PC-9 (cell line): ENCODE results near the gene TMEM43.
"Not testable (repeated sequence)": the region's sequence is repeated elsewhere in the genome, so short reads cannot be mapped to it uniquely, and the experiment has no call there.

Source experiments
- EZH2 ChIP-seq: fragments of 200-600 bp; sonication (generic); IDR thresholded peaks from 2 replicates; pipeline ENCODE4 v1.8.0; 2017; ENCODE audit warnings: antibody characterized with exemption, low read depth
- TF ChIP-seq, protein P1 (sequence below): fragments of 200-600 bp; sonication (generic); conservative IDR thresholded peaks from 2 replicates; pipeline ENCODE4 v1.6.1; 2017; ENCODE audit warnings: mixed run types, antibody characterized with exemption, mild to moderate bottlenecking, moderate library complexity

- TF ChIP-seq, protein P1, sequence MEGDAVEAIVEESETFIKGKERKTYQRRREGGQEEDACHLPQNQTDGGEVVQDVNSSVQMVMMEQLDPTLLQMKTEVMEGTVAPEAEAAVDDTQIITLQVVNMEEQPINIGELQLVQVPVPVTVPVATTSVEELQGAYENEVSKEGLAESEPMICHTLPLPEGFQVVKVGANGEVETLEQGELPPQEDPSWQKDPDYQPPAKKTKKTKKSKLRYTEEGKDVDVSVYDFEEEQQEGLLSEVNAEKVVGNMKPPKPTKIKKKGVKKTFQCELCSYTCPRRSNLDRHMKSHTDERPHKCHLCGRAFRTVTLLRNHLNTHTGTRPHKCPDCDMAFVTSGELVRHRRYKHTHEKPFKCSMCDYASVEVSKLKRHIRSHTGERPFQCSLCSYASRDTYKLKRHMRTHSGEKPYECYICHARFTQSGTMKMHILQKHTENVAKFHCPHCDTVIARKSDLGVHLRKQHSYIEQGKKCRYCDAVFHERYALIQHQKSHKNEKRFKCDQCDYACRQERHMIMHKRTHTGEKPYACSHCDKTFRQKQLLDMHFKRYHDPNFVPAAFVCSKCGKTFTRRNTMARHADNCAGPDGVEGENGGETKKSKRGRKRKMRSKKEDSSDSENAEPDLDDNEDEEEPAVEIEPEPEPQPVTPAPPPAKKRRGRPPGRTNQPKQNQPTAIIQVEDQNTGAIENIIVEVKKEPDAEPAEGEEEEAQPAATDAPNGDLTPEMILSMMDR = not testable (repeated sequence)
- TF ChIP-seq EZH2 = not testable (repeated sequence)
Observed at GRCh38 chr3:14075233-14075632, 49.6 kb upstream of the TMEM43 start.
